ENCODE data around the gene PAPPA2.

PAPPA2 gene

DNA sequence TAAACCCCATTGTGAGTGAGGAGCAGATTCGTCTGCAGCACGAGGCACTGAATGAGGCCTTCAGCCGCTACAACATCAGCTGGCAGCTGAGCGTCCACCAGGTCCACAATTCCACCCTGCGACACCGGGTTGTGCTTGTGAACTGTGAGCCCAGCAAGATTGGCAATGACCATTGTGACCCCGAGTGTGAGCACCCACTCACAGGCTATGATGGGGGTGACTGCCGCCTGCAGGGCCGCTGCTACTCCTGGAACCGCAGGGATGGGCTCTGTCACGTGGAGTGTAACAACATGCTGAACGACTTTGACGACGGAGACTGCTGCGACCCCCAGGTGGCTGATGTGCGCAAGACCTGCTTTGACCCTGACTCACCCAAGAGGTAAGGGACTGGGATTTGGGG lies 132.2 kb downstream of the PAPPA2 start:
- Histone ChIP-seq H3K4me1 (ENCODE audit: low read length) (no peaks in the 10 kb centered on the region), H3K9ac (ENCODE audit: low read length) (no peak overlapping the region), H3K79me2 (ENCODE audit: low read length) (no peaks in the 10 kb centered on the region), H4K20me1 (ENCODE audit: insufficient read depth, low read length) (no peaks in the 10 kb centered on the region), H3K4me3 (ENCODE audit: low read length) (no peak overlapping the region), H3K9me3 (ENCODE audit: insufficient read depth, low read length) (no peaks in the 10 kb centered on the region), H2AFZ (ENCODE audit: low read depth, low read length) (no peak overlapping the region), H3K4me2 (ENCODE audit: low read length) (no peak overlapping the region), H3K27ac (ENCODE audit: low read length) (no peak overlapping the region), H3K36me3 (replicated peaks; ENCODE audit: low read depth, low read length) (no peaks in the 10 kb centered on the region), H3K27me3 (ENCODE audit: low read depth, low read length) (0 out of 2 replicates have a peak, but pooled peaks cover 3% of the 10 kb centered on the region)
- no peak for TF ChIP-seq EZH2phosphoT487 (IDR thresholded peaks at IDR 0.05; ENCODE audit: low read depth)
- TF ChIP-seq, protein P1, sequence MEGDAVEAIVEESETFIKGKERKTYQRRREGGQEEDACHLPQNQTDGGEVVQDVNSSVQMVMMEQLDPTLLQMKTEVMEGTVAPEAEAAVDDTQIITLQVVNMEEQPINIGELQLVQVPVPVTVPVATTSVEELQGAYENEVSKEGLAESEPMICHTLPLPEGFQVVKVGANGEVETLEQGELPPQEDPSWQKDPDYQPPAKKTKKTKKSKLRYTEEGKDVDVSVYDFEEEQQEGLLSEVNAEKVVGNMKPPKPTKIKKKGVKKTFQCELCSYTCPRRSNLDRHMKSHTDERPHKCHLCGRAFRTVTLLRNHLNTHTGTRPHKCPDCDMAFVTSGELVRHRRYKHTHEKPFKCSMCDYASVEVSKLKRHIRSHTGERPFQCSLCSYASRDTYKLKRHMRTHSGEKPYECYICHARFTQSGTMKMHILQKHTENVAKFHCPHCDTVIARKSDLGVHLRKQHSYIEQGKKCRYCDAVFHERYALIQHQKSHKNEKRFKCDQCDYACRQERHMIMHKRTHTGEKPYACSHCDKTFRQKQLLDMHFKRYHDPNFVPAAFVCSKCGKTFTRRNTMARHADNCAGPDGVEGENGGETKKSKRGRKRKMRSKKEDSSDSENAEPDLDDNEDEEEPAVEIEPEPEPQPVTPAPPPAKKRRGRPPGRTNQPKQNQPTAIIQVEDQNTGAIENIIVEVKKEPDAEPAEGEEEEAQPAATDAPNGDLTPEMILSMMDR (IDR thresholded peaks at IDR 0.05; ENCODE audit: low read depth, low read length), result no peak

DNA sequence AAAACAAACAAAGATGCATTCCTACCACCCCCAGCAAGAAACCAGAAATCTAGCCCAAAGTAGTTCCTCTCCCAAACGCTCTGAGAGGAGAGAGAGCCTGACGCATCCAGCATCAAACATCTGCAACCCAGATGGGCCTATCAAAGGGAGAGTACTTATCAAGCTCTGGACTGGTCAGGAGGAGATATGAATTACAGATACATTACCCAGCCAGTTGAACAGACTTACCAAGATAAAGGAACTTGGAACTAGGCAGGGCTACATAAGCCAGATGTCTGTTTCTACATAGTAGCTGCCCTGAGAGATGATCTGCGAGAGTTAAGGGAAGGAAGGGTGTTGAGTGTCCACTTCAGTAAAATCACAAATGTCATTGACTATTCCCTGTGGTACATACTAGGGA lies 138.4 kb downstream of the PAPPA2 start:
- no peak overlapping the region for H3K9ac ChIP-seq (ENCODE audit: low read length)
- TF ChIP-seq, protein P1 (IDR thresholded peaks at IDR 0.05; ENCODE audit: low read depth, low read length), result no peak
- no peak for TF ChIP-seq EZH2phosphoT487 (IDR thresholded peaks at IDR 0.05; ENCODE audit: low read depth)
- no peaks in the 10 kb centered on the region for H3K36me3 ChIP-seq (replicated peaks; ENCODE audit: low read depth, low read length)
- no peaks in the 10 kb centered on the region for H3K9me3 ChIP-seq (ENCODE audit: insufficient read depth, low read length)
- H2AFZ ChIP-seq (ENCODE audit: low read depth, low read length), result no peak overlapping the region
- no peaks in the 10 kb centered on the region for H4K20me1 ChIP-seq (ENCODE audit: insufficient read depth, low read length)
- H3K4me1 ChIP-seq (ENCODE audit: low read length), result no peaks in the 10 kb centered on the region
- H3K79me2 ChIP-seq (ENCODE audit: low read length), result no peaks in the 10 kb centered on the region
- H3K27ac ChIP-seq (ENCODE audit: low read length), result no peak overlapping the region
- no peak overlapping the region for H3K4me2 ChIP-seq (ENCODE audit: low read length)
- peaks cover 21% of the 10 kb centered on the region; the same call in 1 of the 2 replicates for H3K27me3 ChIP-seq (ENCODE audit: low read depth, low read length)
- no peak overlapping the region for H3K4me3 ChIP-seq (ENCODE audit: low read length)

DNA sequence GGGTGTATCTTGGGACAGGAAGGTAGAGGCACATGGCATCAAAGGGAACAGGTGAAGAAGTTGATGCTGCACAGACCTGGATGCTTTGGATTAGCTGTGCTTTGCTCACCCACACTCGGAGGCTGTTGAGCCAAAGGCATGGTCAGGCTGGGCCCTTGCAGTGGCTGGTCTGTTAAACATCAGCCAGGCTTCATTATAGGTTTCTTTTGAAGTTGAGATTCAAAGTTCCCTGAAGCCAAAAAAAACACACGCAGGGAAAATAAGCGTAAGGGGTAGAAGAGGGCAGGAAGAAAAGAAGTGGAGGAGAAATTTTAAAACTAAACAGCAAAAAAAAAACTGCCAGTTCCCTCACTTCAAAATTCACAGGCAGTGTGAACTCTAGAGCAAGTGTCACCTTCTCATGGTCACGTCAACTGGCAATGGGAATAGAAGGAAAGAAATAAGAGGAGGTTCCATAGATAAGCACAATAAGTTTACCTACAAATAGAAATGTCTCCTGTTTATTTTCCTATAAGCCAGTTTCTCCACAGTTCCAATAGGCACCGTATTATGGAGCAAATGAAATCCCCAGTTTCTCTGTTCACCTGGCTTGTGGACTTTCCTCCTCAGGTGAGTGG lies 139.5 kb downstream of the PAPPA2 start:
- Histone ChIP-seq H3K36me3 (replicated peaks; ENCODE audit: low read depth, low read length) (no peaks in the 10 kb centered on the region), H2AFZ (ENCODE audit: low read depth, low read length) (no peak overlapping the region), H3K27me3 (ENCODE audit: low read depth, low read length) (peaks cover 21% of the 10 kb centered on the region; the same call in 1 of the 2 replicates), H3K4me1 (ENCODE audit: low read length) (no peaks in the 10 kb centered on the region), H3K79me2 (ENCODE audit: low read length) (no peaks in the 10 kb centered on the region), H3K9me3 (ENCODE audit: insufficient read depth, low read length) (no peaks in the 10 kb centered on the region), H3K4me2 (ENCODE audit: low read length) (no peak overlapping the region), H3K27ac (ENCODE audit: low read length) (no peak overlapping the region), H3K9ac (ENCODE audit: low read length) (no peak overlapping the region), H4K20me1 (ENCODE audit: insufficient read depth, low read length) (no peaks in the 10 kb centered on the region), H3K4me3 (ENCODE audit: low read length) (no peak overlapping the region)
- TF ChIP-seq, protein P1 (IDR thresholded peaks at IDR 0.05; ENCODE audit: low read depth, low read length), result no peak
- no peak for TF ChIP-seq EZH2phosphoT487 (IDR thresholded peaks at IDR 0.05; ENCODE audit: low read depth)

DNA sequence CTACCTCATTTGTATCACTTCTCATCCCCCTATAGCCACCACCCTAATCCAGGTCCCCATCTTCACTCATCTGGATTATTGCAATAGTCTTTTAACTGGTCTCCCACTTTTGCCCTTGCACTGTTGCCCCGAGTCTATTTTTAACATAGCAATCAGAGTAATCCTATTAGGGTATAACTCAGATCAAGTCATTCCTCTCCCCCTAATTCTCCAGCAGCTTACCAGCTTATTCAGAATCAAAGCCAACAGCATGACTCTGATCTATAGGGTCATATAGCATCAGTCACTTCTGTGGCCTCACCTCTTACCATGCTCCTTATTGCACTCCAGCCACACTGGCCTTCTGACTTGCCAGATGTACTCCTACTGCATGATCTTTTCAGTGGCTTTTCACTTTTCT lies 140.7 kb downstream of the PAPPA2 start:
- Histone ChIP-seq H4K20me1 (ENCODE audit: insufficient read depth, low read length) (no peaks in the 10 kb centered on the region), H3K9me3 (ENCODE audit: insufficient read depth, low read length) (no peaks in the 10 kb centered on the region), H3K4me2 (ENCODE audit: low read length) (no peak overlapping the region), H2AFZ (ENCODE audit: low read depth, low read length) (no peak overlapping the region), H3K4me1 (ENCODE audit: low read length) (no peaks in the 10 kb centered on the region), H3K9ac (ENCODE audit: low read length) (no peak overlapping the region), H3K27me3 (ENCODE audit: low read depth, low read length) (peaks cover 19% of the 10 kb centered on the region; the same call in 1 of the 2 replicates), H3K27ac (ENCODE audit: low read length) (no peak overlapping the region), H3K79me2 (ENCODE audit: low read length) (no peaks in the 10 kb centered on the region), H3K36me3 (replicated peaks; ENCODE audit: low read depth, low read length) (no peaks in the 10 kb centered on the region), H3K4me3 (ENCODE audit: low read length) (no peak overlapping the region)
- no peak for TF ChIP-seq EZH2phosphoT487 (IDR thresholded peaks at IDR 0.05; ENCODE audit: low read depth)
- TF ChIP-seq, protein P1 (IDR thresholded peaks at IDR 0.05; ENCODE audit: low read depth, low read length), result no peak

Measured in OCI-LY3 (cell line).